Esophagus muscularis mucosa (tissue), 4 donors: Measurements from ENCODE around the gene RIPPLY1.

ENCODE experiments used
- CTCF ChIP-seq, 3 experiments: fragments of 200-600 bp in 2 of 3; fragments of 450-650 bp in 1 of 3; sonication (generic) in 2 of 3; IDR thresholded peaks; one replicate each; pipeline ENCODE4 v1.5.1; 2017 to 2019; ENCODE audit warnings: antibody characterized with exemption in 3 of 3, mild to moderate bottlenecking in 2 of 3, moderate library complexity in 1 of 3
- EP300 ChIP-seq: sonication (generic); formaldehyde crosslinking; IDR thresholded peaks from one replicate; pipeline ENCODE4 v1.6.1; 2017; ENCODE audit warnings: antibody characterized with exemption
- POLR2A ChIP-seq: fragments of 450-650 bp; IDR thresholded peaks from one replicate; pipeline ENCODE4 v1.6.1; 2017; ENCODE audit warnings: antibody characterized with exemption, moderate library complexity, mild to moderate bottlenecking, low read depth
- POLR2AphosphoS5 ChIP-seq, 2 donors: sonication (generic); formaldehyde crosslinking; IDR thresholded peaks; one replicate each; pipeline ENCODE4 v1.6.1; 2017; ENCODE audit warnings: antibody characterized with exemption in 2 of 2

- TF ChIP-seq POLR2A = no peak
- no peak for TF ChIP-seq CTCF (IDR thresholded peaks at IDR 0.05)
- no peak for TF ChIP-seq POLR2AphosphoS5 (IDR thresholded peaks at IDR 0.05)
- no peak for TF ChIP-seq EP300
These were observed 23.9 kb upstream of the RIPPLY1 start for GRCh38 chrX:106927023-106927422.
